ENCODE results near the gene ONECUT2. TPM values are rescaled to one million over a fixed set of nuclear protein-coding genes. Genes with fewer than 3 reads are reported as not detected.

ONECUT2 gene
- total RNA-seq, 1 donor from 2014 or later = 0.05 TPM

DNA sequence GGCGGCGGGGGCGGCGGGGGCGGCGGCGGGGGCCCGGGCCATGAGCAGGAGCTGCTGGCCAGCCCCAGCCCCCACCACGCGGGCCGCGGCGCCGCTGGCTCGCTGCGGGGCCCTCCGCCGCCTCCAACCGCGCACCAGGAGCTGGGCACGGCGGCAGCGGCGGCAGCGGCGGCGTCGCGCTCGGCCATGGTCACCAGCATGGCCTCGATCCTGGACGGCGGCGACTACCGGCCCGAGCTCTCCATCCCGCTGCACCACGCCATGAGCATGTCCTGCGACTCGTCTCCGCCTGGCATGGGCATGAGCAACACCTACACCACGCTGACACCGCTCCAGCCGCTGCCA, 644 bp downstream of the ONECUT2 start:
- no peak for DNase-seq (ENCODE audit: extremely low spot score, unreplicated experiment)
- TF ChIP-seq, protein P1, sequence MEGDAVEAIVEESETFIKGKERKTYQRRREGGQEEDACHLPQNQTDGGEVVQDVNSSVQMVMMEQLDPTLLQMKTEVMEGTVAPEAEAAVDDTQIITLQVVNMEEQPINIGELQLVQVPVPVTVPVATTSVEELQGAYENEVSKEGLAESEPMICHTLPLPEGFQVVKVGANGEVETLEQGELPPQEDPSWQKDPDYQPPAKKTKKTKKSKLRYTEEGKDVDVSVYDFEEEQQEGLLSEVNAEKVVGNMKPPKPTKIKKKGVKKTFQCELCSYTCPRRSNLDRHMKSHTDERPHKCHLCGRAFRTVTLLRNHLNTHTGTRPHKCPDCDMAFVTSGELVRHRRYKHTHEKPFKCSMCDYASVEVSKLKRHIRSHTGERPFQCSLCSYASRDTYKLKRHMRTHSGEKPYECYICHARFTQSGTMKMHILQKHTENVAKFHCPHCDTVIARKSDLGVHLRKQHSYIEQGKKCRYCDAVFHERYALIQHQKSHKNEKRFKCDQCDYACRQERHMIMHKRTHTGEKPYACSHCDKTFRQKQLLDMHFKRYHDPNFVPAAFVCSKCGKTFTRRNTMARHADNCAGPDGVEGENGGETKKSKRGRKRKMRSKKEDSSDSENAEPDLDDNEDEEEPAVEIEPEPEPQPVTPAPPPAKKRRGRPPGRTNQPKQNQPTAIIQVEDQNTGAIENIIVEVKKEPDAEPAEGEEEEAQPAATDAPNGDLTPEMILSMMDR (IDR thresholded peaks at IDR 0.05) = no peak
- Mint-ChIP-seq H3K4me3 (ENCODE audit: unreplicated experiment) (peak overlapping the region; percentile 57), H3K27ac (ENCODE audit: unreplicated experiment) (no peak overlapping the region), H3K9me3 (ENCODE audit: unreplicated experiment) (no peaks in the 10 kb centered on the region), H3K4me1 (ENCODE audit: unreplicated experiment) (peaks cover 46% of the 10 kb centered on the region), H3K36me3 (ENCODE audit: unreplicated experiment) (no peaks in the 10 kb centered on the region), H3K27me3 (ENCODE audit: unreplicated experiment) (peaks cover 89% of the 10 kb centered on the region)

DNA sequence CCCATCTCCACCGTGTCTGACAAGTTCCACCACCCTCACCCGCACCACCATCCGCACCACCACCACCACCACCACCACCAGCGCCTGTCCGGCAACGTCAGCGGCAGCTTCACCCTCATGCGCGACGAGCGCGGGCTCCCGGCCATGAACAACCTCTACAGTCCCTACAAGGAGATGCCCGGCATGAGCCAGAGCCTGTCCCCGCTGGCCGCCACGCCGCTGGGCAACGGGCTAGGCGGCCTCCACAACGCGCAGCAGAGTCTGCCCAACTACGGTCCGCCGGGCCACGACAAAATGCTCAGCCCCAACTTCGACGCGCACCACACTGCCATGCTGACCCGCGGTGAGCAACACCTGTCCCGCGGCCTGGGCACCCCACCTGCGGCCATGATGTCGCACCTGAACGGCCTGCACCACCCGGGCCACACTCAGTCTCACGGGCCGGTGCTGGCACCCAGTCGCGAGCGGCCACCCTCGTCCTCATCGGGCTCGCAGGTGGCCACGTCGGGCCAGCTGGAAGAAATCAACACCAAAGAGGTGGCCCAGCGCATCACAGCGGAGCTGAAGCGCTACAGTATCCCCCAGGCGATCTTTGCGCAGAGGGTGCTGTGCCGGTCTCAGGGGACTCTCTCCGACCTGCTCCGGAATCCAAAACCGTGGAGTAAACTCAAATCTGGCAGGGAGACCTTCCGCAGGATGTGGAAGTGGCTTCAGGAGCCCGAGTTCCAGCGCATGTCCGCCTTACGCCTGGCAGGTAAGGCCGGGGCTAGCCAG, 1.2 kb downstream of the ONECUT2 start:
- Mint-ChIP-seq H3K36me3 (ENCODE audit: unreplicated experiment) (no peaks in the 10 kb centered on the region), H3K4me1 (ENCODE audit: unreplicated experiment) (peaks cover 47% of the 10 kb centered on the region), H3K27me3 (ENCODE audit: unreplicated experiment) (peaks cover 90% of the 10 kb centered on the region), H3K9me3 (ENCODE audit: unreplicated experiment) (no peaks in the 10 kb centered on the region), H3K27ac (ENCODE audit: unreplicated experiment) (no peak overlapping the region), H3K4me3 (ENCODE audit: unreplicated experiment) (peak overlapping the region; percentile 58)
- TF ChIP-seq, protein P1 (IDR thresholded peaks at IDR 0.05) = no peak
- no peak for DNase-seq (ENCODE audit: extremely low spot score, unreplicated experiment)

DNA sequence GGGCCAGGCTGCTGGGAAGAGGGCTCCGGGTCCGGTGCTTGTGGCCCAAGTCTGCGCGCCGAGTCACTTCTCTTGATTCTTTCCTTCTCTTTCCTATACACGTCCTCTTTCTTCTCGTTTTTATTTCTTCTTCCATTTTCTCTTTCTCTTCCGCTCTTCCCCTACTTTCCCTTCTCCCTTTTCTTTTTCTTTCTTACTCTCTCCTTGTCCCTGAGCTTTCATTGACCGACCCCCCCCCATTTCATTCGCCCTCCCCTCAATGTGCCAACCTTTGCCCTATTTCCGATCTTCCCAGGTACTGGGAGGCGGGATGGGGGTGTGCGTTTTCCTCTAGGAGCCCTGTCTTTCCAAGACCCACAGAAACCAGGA, 1.8 kb downstream of the ONECUT2 start:
- Mint-ChIP-seq H3K4me1 (ENCODE audit: unreplicated experiment) (peaks cover 50% of the 10 kb centered on the region), H3K36me3 (ENCODE audit: unreplicated experiment) (no peaks in the 10 kb centered on the region), H3K4me3 (ENCODE audit: unreplicated experiment) (peak overlapping the region; percentile 58), H3K27me3 (ENCODE audit: unreplicated experiment) (peaks cover 89% of the 10 kb centered on the region), H3K27ac (ENCODE audit: unreplicated experiment) (no peak overlapping the region), H3K9me3 (ENCODE audit: unreplicated experiment) (no peaks in the 10 kb centered on the region)
- TF ChIP-seq, protein P1 (IDR thresholded peaks at IDR 0.05) = no peak
- no peak for DNase-seq (ENCODE audit: extremely low spot score, unreplicated experiment)

DNA sequence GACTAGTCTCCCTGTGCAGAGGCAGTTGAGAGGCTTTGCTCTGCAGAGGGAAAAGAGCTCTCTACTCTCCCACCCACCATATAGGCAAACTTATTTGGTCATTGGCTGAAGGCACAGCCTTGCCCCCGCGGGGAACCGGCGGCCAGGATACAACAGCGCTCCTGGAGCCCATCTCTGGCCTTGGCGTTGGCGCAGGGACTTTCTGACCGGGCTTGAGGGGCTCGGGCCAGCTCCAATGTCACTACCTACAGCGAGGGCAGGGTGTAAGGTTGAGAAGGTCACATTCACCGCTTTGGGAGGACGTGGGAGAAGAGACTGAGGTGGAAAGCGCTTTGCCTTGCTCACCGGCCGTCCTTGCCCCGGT, 2.2 kb downstream of the ONECUT2 start:
- no peak overlapping the region for H3K27ac Mint-ChIP-seq (ENCODE audit: unreplicated experiment)
- peaks cover 50% of the 10 kb centered on the region for H3K4me1 Mint-ChIP-seq (ENCODE audit: unreplicated experiment)
- H3K4me3 Mint-ChIP-seq (ENCODE audit: unreplicated experiment) = peak overlapping the region; percentile 58
- TF ChIP-seq, protein P1 (IDR thresholded peaks at IDR 0.05) = no peak
- H3K27me3 Mint-ChIP-seq (ENCODE audit: unreplicated experiment) = peaks cover 89% of the 10 kb centered on the region
- DNase-seq (ENCODE audit: extremely low spot score, unreplicated experiment) = no peak
- no peaks in the 10 kb centered on the region for H3K36me3 Mint-ChIP-seq (ENCODE audit: unreplicated experiment)
- no peaks in the 10 kb centered on the region for H3K9me3 Mint-ChIP-seq (ENCODE audit: unreplicated experiment)

DNA sequence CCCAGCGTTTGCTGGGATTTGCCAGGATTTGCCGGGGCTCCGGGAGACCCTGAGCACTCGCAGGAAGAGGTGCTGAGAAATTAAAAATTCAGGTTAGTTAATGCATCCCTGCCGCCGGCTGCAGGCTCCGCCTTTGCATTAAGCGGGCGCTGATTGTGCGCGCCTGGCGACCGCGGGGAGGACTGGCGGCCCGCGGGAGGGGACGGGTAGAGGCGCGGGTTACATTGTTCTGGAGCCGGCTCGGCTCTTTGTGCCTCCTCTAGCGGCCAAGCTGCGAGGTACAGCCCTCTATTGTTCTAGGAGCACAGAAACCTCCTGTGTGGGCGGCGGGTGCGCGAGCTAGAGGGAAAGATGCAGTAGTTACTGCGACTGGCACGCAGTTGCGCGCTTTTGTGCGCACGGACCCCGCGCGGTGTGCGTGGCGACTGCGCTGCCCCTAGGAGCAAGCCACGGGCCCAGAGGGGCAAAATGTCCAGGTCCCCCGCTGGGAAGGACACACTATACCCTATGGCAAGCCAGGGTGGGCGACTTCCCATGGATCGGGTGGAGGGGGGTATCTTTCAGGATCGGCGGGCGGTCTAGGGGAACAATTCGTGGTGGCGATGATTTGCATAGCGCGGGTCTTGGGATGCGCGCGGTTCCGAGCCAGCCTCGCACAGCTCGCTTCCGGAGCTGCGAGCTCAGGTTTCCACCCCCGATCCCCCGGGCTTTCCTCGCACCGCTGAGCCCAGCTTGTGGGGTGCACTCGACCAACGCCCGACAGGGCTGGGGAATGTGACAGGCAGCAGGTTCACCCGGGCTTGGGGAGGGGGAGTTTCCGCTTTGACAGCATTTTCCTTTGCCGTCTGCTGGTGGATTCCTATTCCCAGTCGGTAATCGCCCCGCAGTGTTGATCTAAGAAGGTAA, 2.8 kb downstream of the ONECUT2 start:
- no peaks in the 10 kb centered on the region for H3K9me3 Mint-ChIP-seq (ENCODE audit: unreplicated experiment)
- TF ChIP-seq, protein P1 (IDR thresholded peaks at IDR 0.05) = peak; percentile 54
- no peaks in the 10 kb centered on the region for H3K36me3 Mint-ChIP-seq (ENCODE audit: unreplicated experiment)
- H3K27me3 Mint-ChIP-seq (ENCODE audit: unreplicated experiment) = peaks cover 91% of the 10 kb centered on the region
- H3K27ac Mint-ChIP-seq (ENCODE audit: unreplicated experiment) = no peak overlapping the region
- no peak for DNase-seq (ENCODE audit: extremely low spot score, unreplicated experiment)
- peak overlapping the region; percentile 58 for H3K4me3 Mint-ChIP-seq (ENCODE audit: unreplicated experiment)
- peaks cover 50% of the 10 kb centered on the region for H3K4me1 Mint-ChIP-seq (ENCODE audit: unreplicated experiment)

All from osteocyte (in vitro differentiated cells).